ENCODE measurements around the gene CEP78. TPM values are rescaled to one million over a fixed set of nuclear protein-coding genes. Genes with fewer than 3 reads are reported as not detected.
A peak's percentile ranks its signal among the peaks of the same experiment; 100 is the strongest.
"Not testable (repeated sequence)": the region's sequence is repeated elsewhere in the genome, so short reads cannot be mapped to it uniquely, and the experiment has no call there.

The CEP78 gene
- total RNA-seq, 1 donor from 2014 or later: 44.8 TPM

- H3K9me3 Mint-ChIP-seq: no peaks in the 10 kb centered on the region
- no peak for TF ChIP-seq CTCF (conservative IDR thresholded peaks at IDR 0.05)
- no peaks in the 10 kb centered on the region for H3K27me3 Mint-ChIP-seq
- H3K4me1 Mint-ChIP-seq (ENCODE audit: unreplicated experiment): no peaks in the 10 kb centered on the region
- DNase-seq (ENCODE audit: extremely low spot score, unreplicated experiment): no peak
- no peak overlapping the region for H3K4me3 Mint-ChIP-seq
- no peaks in the 10 kb centered on the region for H3K36me3 Mint-ChIP-seq
- no peak overlapping the region for H3K27ac Mint-ChIP-seq
Observed at GRCh38 chr9:78221425-78221824, 14.4 kb upstream of the CEP78 start.

- not testable (repeated sequence) for H3K9me3 Mint-ChIP-seq; H3K27me3 Mint-ChIP-seq; H3K27ac Mint-ChIP-seq; H3K4me1 Mint-ChIP-seq (ENCODE audit: unreplicated experiment); H3K36me3 Mint-ChIP-seq; H3K4me3 Mint-ChIP-seq; DNase-seq (ENCODE audit: extremely low spot score, unreplicated experiment)
Observed at GRCh38 chr9:78221841-78222240, 14.0 kb upstream of the CEP78 start.

- no peaks in the 10 kb centered on the region for H3K36me3 Mint-ChIP-seq
- no peak for DNase-seq (ENCODE audit: extremely low spot score, unreplicated experiment)
- H3K4me3 Mint-ChIP-seq: no peak overlapping the region
- peaks cover 7% of the 10 kb centered on the region for H3K4me1 Mint-ChIP-seq (ENCODE audit: unreplicated experiment)
- no peak overlapping the region for H3K27ac Mint-ChIP-seq
- H3K9me3 Mint-ChIP-seq: no peaks in the 10 kb centered on the region
- no peaks in the 10 kb centered on the region for H3K27me3 Mint-ChIP-seq
- no peak for TF ChIP-seq CTCF (conservative IDR thresholded peaks at IDR 0.05)
Observed at GRCh38 chr9:78230761-78231160, 5.1 kb upstream of the CEP78 start.

GRCh38 chr9:78232471-78232870 is 3.4 kb upstream of the CEP78 start:
- not testable (repeated sequence) for H3K27me3 Mint-ChIP-seq; H3K36me3 Mint-ChIP-seq; H3K4me3 Mint-ChIP-seq; DNase-seq (ENCODE audit: extremely low spot score, unreplicated experiment); H3K27ac Mint-ChIP-seq; H3K9me3 Mint-ChIP-seq
- peaks cover 10% of the 10 kb centered on the region for H3K4me1 Mint-ChIP-seq (ENCODE audit: unreplicated experiment)

- Mint-ChIP-seq H3K4me3 (no peak overlapping the region), H3K4me1 (ENCODE audit: unreplicated experiment) (peaks cover 27% of the 10 kb centered on the region), H3K9me3 (no peaks in the 10 kb centered on the region), H3K36me3 (no peaks in the 10 kb centered on the region), H3K27ac (peak overlapping the region; percentile 97), H3K27me3 (no peaks in the 10 kb centered on the region)
- DNase-seq (ENCODE audit: extremely low spot score, unreplicated experiment): no peak
- TF ChIP-seq CTCF (conservative IDR thresholded peaks at IDR 0.05): no peak
Observed at GRCh38 chr9:78234810-78235209, 1.1 kb upstream of the CEP78 start.

GRCh38 chr9:78235256-78235761 is 566 bp upstream of the CEP78 start:
- Mint-ChIP-seq H3K27me3 (no peaks in the 10 kb centered on the region), H3K4me1 (ENCODE audit: unreplicated experiment) (peaks cover 27% of the 10 kb centered on the region), H3K9me3 (no peaks in the 10 kb centered on the region), H3K4me3 (no peak overlapping the region), H3K36me3 (peaks cover 2% of the 10 kb centered on the region), H3K27ac (peak overlapping the region; percentile 97)
- TF ChIP-seq CTCF (conservative IDR thresholded peaks at IDR 0.05): no peak
- no peak for DNase-seq (ENCODE audit: extremely low spot score, unreplicated experiment)

GRCh38 chr9:78236551-78236910 is 656 bp downstream of the CEP78 start:
- Mint-ChIP-seq H3K27me3 (no peaks in the 10 kb centered on the region), H3K4me3 (no peak overlapping the region)

More at GRCh38 chr9:78236551-78236910, 656 bp downstream of the CEP78 start:
- TF ChIP-seq CTCF (conservative IDR thresholded peaks at IDR 0.05): no peak
- Mint-ChIP-seq H3K27ac (peak overlapping the region; percentile 78), H3K36me3 (peaks cover 8% of the 10 kb centered on the region), H3K9me3 (no peaks in the 10 kb centered on the region), H3K4me1 (ENCODE audit: unreplicated experiment) (peaks cover 27% of the 10 kb centered on the region)
- DNase-seq (ENCODE audit: extremely low spot score, unreplicated experiment): no peak

Data from type B pancreatic cell (in vitro differentiated cells).